Muscle layer of colon (tissue), 2 donors: ENCODE data around the gene BRDT.
"Not testable (repeated sequence)": the region's sequence is repeated elsewhere in the genome, so short reads cannot be mapped to it uniquely, and the experiment has no call there.

ENCODE experiments used
- H3K27ac ChIP-seq: one replicate; pipeline ENCODE4 v1.7.0; 2013; ENCODE audit warnings: low read depth, mild to moderate bottlenecking, low read length, moderate library complexity
- H3K27me3 ChIP-seq, 2 donors: one replicate each; pipeline ENCODE4 v1.7.0; 2013; ENCODE audit warnings: low read length in 2 of 2, mild to moderate bottlenecking in 2 of 2; ENCODE audit not compliant: insufficient read depth in 2 of 2, control insufficient read depth in 1 of 2
- H3K36me3 ChIP-seq: one replicate; pipeline ENCODE4 v1.7.0; 2013; ENCODE audit warnings: mild to moderate bottlenecking, low read length; ENCODE audit not compliant: insufficient read depth
- H3K4me1 ChIP-seq: one replicate; pipeline ENCODE4 v1.7.0; 2013; ENCODE audit warnings: mild to moderate bottlenecking, low read length; ENCODE audit not compliant: insufficient read depth
- H3K4me3 ChIP-seq, 2 donors: one replicate each; pipeline ENCODE4 v1.7.0; 2013; ENCODE audit warnings: low read length in 2 of 2, low read depth in 1 of 2, mild to moderate bottlenecking in 1 of 2, moderate library complexity in 1 of 2
- H3K9ac ChIP-seq: one replicate; pipeline ENCODE4 v1.7.0; 2013; ENCODE audit warnings: low read length
- H3K9me3 ChIP-seq: one replicate; pipeline ENCODE4 v1.7.0; 2013; ENCODE audit warnings: mild to moderate bottlenecking, low read length
- donor health status: abdominal sarcoma.
- donor health status: Adenocarcinoma of cecum.

Gene BRDT

GRCh38 chr1:91997607-91998195, 48.5 kb downstream of the BRDT start:
- no peak overlapping the region for H3K27ac ChIP-seq
- no peaks in the 10 kb centered on the region for H3K27me3 ChIP-seq
- H3K9ac ChIP-seq: no peak overlapping the region
- H3K4me1 ChIP-seq: no peaks in the 10 kb centered on the region
- H3K36me3 ChIP-seq: no peaks in the 10 kb centered on the region
- no peaks in the 10 kb centered on the region for H3K9me3 ChIP-seq
- H3K4me3 ChIP-seq: no peak overlapping the region

GRCh38 chr1:92004129-92004528, 54.9 kb downstream of the BRDT start:
- Histone ChIP-seq H3K4me1 (no peaks in the 10 kb centered on the region), H3K9ac (no peak overlapping the region), H3K27me3 (no peaks in the 10 kb centered on the region), H3K9me3 (no peaks in the 10 kb centered on the region), H3K4me3 (no peak overlapping the region), H3K36me3 (no peaks in the 10 kb centered on the region), H3K27ac (no peak overlapping the region)

GRCh38 chr1:92013923-92014322, 64.7 kb downstream of the BRDT start:
- Histone ChIP-seq H3K27me3 (no peaks in the 10 kb centered on the region), H3K9me3 (no peaks in the 10 kb centered on the region), H3K9ac (no peak overlapping the region), H3K27ac (no peak overlapping the region), H3K4me3 (no peak overlapping the region), H3K4me1 (no peaks in the 10 kb centered on the region), H3K36me3 (no peaks in the 10 kb centered on the region)

- Histone ChIP-seq H3K9ac (no peak overlapping the region), H3K27me3 (no peaks in the 10 kb centered on the region), H3K4me3 (no peak overlapping the region), H3K4me1 (no peaks in the 10 kb centered on the region), H3K27ac (no peak overlapping the region), H3K36me3 (no peaks in the 10 kb centered on the region), H3K9me3 (no peaks in the 10 kb centered on the region)
These were observed 67.6 kb downstream of the BRDT start for GRCh38 chr1:92016720-92017316.

- no peaks in the 10 kb centered on the region for H3K36me3 ChIP-seq
- H3K27ac ChIP-seq: no peak overlapping the region
- H3K9me3 ChIP-seq: no peaks in the 10 kb centered on the region
- no peaks in the 10 kb centered on the region for H3K4me1 ChIP-seq
- H3K4me3 ChIP-seq: no peak overlapping the region
- no peaks in the 10 kb centered on the region for H3K27me3 ChIP-seq
- H3K9ac ChIP-seq: no peak overlapping the region
These were observed 68.5 kb downstream of the BRDT start for GRCh38 chr1:92017656-92018055.

GRCh38 chr1:92026042-92026441, 76.8 kb downstream of the BRDT start:
- H3K27me3 ChIP-seq, H3K4me1 ChIP-seq, H3K27ac ChIP-seq, H3K36me3 ChIP-seq, H3K9me3 ChIP-seq, H3K4me3 ChIP-seq, H3K9ac ChIP-seq: not testable (repeated sequence)

- Histone ChIP-seq H3K4me3 (no peak overlapping the region), H3K9me3 (no peaks in the 10 kb centered on the region), H3K27me3 (no peaks in the 10 kb centered on the region), H3K27ac (no peak overlapping the region), H3K4me1 (peaks cover 4% of the 10 kb centered on the region), H3K36me3 (no peaks in the 10 kb centered on the region), H3K9ac (no peak overlapping the region)
These were observed 77.6 kb downstream of the BRDT start for GRCh38 chr1:92026806-92027205.

GRCh38 chr1:92029241-92029922, 80.2 kb downstream of the BRDT start:
- peak overlapping the region in 1 of 2 donors; percentile 53 for H3K4me3 ChIP-seq
- peaks cover 4% of the 10 kb centered on the region for H3K4me1 ChIP-seq
- H3K9me3 ChIP-seq: no peaks in the 10 kb centered on the region
- H3K36me3 ChIP-seq: no peaks in the 10 kb centered on the region
- H3K27ac ChIP-seq: no peak overlapping the region
- H3K9ac ChIP-seq: no peak overlapping the region
- no peaks in the 10 kb centered on the region for H3K27me3 ChIP-seq

- Histone ChIP-seq H3K36me3 (no peaks in the 10 kb centered on the region), H3K4me1 (peaks cover 4% of the 10 kb centered on the region), H3K9ac (no peak overlapping the region), H3K27me3 (no peaks in the 10 kb centered on the region), H3K27ac (no peak overlapping the region), H3K9me3 (no peaks in the 10 kb centered on the region), H3K4me3 (no peak overlapping the region)
These were observed 81.5 kb downstream of the BRDT start for GRCh38 chr1:92030656-92031107.

- no peaks in the 10 kb centered on the region for H3K9me3 ChIP-seq
- H3K4me1 ChIP-seq: peaks cover 4% of the 10 kb centered on the region
- no peaks in the 10 kb centered on the region for H3K36me3 ChIP-seq
- no peak overlapping the region for H3K9ac ChIP-seq
- no peak overlapping the region for H3K4me3 ChIP-seq
- no peak overlapping the region for H3K27ac ChIP-seq
- H3K27me3 ChIP-seq: no peaks in the 10 kb centered on the region
These were observed 82.3 kb downstream of the BRDT start for GRCh38 chr1:92031281-92032110.

GRCh38 chr1:92037400-92037799, 88.2 kb downstream of the BRDT start:
- no peaks in the 10 kb centered on the region for H3K36me3 ChIP-seq
- no peak overlapping the region for H3K9ac ChIP-seq
- no peaks in the 10 kb centered on the region for H3K9me3 ChIP-seq
- no peaks in the 10 kb centered on the region for H3K4me1 ChIP-seq
- no peaks in the 10 kb centered on the region for H3K27me3 ChIP-seq
- no peak overlapping the region for H3K27ac ChIP-seq
- no peak overlapping the region for H3K4me3 ChIP-seq
